Transverse colon (tissue), 4 donors: ENCODE data around the gene MVD. TPM values are rescaled to one million over a fixed set of nuclear protein-coding genes. Genes with fewer than 3 reads are reported as not detected.

ENCODE experiments used
- DNase-seq: peaks from one replicate; pipeline ENCODE4 v3.0.0-alpha.2; 2019
- H3K27ac ChIP-seq, 4 donors: fragments of 200-600 bp; sonication (generic); 2 replicates each; pipeline ENCODE4 v1.5.1; 2016 to 2018; ENCODE audit warnings: inconsistent platforms in 4 of 4
- H3K27me3 ChIP-seq: fragments of 200-600 bp; sonication (generic); 2 replicates; pipeline ENCODE4 v1.5.1; 2017; ENCODE audit warnings: inconsistent platforms
- H3K36me3 ChIP-seq, 4 donors: fragments of 200-600 bp; sonication (generic); 2 replicates each; pipeline ENCODE4 v1.5.1; 2017 to 2019; ENCODE audit warnings: inconsistent platforms in 4 of 4
- H3K4me1 ChIP-seq, 4 donors: fragments of 200-600 bp; sonication (generic); 2 replicates each; pipeline ENCODE4 v1.5.1; 2017 to 2020; ENCODE audit warnings: inconsistent platforms in 4 of 4
- H3K4me3 ChIP-seq, 4 donors: fragments of 200-600 bp; sonication (generic); 1 replicate in 1 of 4; 2 replicates in 3 of 4; pipeline versions ENCODE4 v1.5.1 to v1.6.1; 2017 to 2019; ENCODE audit warnings: inconsistent platforms in 4 of 4
- H3K9me3 ChIP-seq, 2 donors: fragments of 200-600 bp; sonication (generic); 2 replicates each; pipeline ENCODE4 v1.5.1; 2017 to 2019; ENCODE audit warnings: inconsistent platforms in 2 of 2
- EP300 ChIP-seq: sonication (generic); formaldehyde crosslinking; IDR thresholded peaks from one replicate; pipeline ENCODE4 v1.6.1; 2017; ENCODE audit warnings: antibody characterized with exemption, low read depth
- POLR2A ChIP-seq: fragments of 450-650 bp; IDR thresholded peaks from one replicate; pipeline ENCODE4 v1.6.1; 2016; ENCODE audit warnings: antibody characterized with exemption, mild to moderate bottlenecking, moderate library complexity
- POLR2AphosphoS5 ChIP-seq, 3 donors: sonication (generic); formaldehyde crosslinking; IDR thresholded peaks; one replicate each; pipeline ENCODE4 v1.6.1; 2016; ENCODE audit warnings: antibody characterized with exemption in 3 of 3
- WGBS, 2 donors: methylation state at CpG; one replicate each; pipeline ENCODE4 v1.1.5; 2018; ENCODE audit warnings: low coverage in 1 of 2; 5-methylcytosine and 5-hydroxymethylcytosine counted together
- in situ Hi-C, 4 donors: fragments of 200-750 bp; cut with MboI; loops; one replicate each; pipeline versions ENCODE4 v1.15.0 to v1.15.1; 2017; ENCODE audit warnings: low sequenced_read_pairs in 3 of 4, low pct_ligation_motif_present in 1 of 4, low pct_unique_long_range_greater_than_20kb in 1 of 4
- intact Hi-C: fragments of 100-400 bp; cut with DNase I; formaldehyde crosslinking; loops from one replicate; pipeline ENCODE4 v1.15.1; 2023; ENCODE audit warnings: low total_unique reads
- total RNA-seq, 4 donors: library from RNA; depleted of rRNA; stranded (reverse); fragments of >200 nt; gene quantifications; one replicate each; pipeline ENCODE4 v1.1.0, GENCODE V29; 2016
- TF ChIP-seq, protein P1 (sequence below), 5 experiments: fragments of 200-600 bp in 3 of 5; fragments of 450-650 bp in 2 of 5; sonication (generic) in 3 of 5; IDR thresholded peaks; 1 replicate in 2 of 5; 2 replicates in 3 of 5; pipeline ENCODE4 v1.5.1; 2016 to 2017; ENCODE audit warnings: antibody characterized with exemption in 5 of 5, inconsistent platforms in 3 of 5, mild to moderate bottlenecking in 2 of 5, moderate library complexity in 1 of 5

MVD gene
- total RNA-seq, 4 donors from 2014 or later, result 20.5 to 75.6 (median 47.3) TPM

- Histone ChIP-seq H3K27ac (no peak overlapping the region), H3K36me3 (peaks cover 0 to 40% (median 14%) of the 10 kb centered on the region in 4 donors), H3K27me3 (no peaks in the 10 kb centered on the region), H3K4me1 (no peaks in the 10 kb centered on the region), H3K4me3 (no peak overlapping the region), H3K9me3 (no peaks in the 10 kb centered on the region)
- in situ Hi-C loops, result no loop called here
- 89 to 93% methylated on average over 3 to 6 of the region's 6 CpGs for WGBS, 2 donors
- no peak for DNase-seq
- intact Hi-C loops, result no loop called here
- TF ChIP-seq EP300, result no peak
- TF ChIP-seq, protein P1, sequence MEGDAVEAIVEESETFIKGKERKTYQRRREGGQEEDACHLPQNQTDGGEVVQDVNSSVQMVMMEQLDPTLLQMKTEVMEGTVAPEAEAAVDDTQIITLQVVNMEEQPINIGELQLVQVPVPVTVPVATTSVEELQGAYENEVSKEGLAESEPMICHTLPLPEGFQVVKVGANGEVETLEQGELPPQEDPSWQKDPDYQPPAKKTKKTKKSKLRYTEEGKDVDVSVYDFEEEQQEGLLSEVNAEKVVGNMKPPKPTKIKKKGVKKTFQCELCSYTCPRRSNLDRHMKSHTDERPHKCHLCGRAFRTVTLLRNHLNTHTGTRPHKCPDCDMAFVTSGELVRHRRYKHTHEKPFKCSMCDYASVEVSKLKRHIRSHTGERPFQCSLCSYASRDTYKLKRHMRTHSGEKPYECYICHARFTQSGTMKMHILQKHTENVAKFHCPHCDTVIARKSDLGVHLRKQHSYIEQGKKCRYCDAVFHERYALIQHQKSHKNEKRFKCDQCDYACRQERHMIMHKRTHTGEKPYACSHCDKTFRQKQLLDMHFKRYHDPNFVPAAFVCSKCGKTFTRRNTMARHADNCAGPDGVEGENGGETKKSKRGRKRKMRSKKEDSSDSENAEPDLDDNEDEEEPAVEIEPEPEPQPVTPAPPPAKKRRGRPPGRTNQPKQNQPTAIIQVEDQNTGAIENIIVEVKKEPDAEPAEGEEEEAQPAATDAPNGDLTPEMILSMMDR (IDR thresholded peaks at IDR 0.05), result no peak
- TF ChIP-seq POLR2A, result no peak
- TF ChIP-seq POLR2AphosphoS5 (IDR thresholded peaks at IDR 0.05), result no peak
Measured at GRCh38 chr16:88608076-88608475, 54.8 kb downstream of the MVD start.

DNA sequence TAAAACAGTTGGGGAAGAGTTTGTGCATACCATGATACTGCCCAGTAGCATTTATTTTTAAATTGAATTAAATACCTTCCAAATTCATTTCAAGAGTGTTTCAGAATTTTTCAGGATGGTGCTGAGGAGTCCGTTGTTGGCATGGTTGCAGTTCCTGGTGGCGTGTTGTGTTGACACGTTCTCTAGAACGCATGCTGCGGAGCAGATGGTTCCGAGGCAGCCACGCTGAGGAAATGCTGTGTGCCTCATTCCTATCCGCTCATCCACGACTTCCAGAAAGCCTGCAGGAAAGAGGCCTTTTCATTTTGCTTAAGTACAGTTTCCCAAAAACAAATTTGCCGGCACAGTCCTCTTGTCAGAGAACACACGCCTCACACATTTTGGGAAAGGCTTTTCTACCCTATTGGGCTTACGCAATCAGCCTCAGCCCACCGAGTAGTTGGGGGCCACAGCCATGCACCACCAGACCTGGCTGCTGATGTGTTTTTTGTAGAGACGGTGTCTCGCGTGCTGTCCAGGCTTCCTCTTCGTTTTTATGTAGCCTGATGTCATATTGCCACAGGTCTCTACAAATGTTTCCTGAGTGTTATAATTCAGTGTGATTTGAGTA is 56.6 kb downstream of the MVD start:
- in situ Hi-C loops, result no loop called here

DNA sequence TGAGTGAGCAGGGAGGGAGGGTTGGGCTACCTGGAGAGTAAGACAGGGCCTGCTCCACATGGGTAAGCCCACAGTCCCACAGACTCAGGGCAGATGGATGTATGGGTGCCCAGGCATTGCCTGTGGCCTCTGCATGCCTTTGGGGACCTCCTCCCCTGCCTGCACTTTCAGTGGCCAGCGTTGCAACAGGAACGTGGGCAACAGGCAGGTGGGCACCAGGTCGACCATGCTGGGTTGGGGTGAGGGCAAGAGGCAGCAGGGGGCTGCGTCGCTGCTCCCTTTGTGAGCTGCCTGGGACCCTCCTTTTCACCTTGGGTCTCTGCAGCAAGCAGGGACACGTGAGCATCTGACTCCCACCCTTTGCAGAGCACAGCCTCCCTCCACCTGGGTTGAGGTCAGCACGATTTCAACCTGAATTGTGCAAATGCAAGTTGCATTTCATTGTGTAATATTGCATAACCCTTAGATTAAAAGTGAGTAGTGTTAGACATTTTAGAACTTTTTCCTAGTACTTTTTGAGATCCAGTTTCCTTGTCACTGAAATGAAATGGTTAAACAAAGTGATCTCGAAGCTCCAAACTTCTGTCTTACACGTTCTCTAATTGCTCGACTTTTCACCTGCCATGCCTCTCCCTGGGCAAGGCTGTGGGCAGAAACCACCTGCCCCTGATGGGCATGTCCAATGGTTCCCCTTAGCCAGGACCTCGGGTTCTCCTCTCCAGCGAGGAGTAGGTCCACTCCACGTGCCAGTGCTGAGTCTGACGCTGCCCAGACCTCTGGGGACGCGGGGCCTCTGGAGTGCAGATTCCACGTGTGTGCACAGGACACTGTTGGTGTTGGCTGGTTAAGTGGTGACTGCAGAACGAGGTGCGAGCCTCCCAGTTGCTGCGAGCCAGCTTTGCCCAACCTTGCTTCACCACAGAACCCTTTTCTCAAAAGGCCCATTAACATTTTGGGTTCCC is 57.4 kb downstream of the MVD start:
- no peak for DNase-seq
- Histone ChIP-seq H3K27ac (no peak overlapping the region), H3K36me3 (peaks cover 0 to 41% (median 13%) of the 10 kb centered on the region in 4 donors), H3K4me3 (no peak overlapping the region), H3K4me1 (no peaks in the 10 kb centered on the region), H3K27me3 (no peaks in the 10 kb centered on the region), H3K9me3 (no peaks in the 10 kb centered on the region)
- 80 to 81% methylated on average over 9 to 20 of the region's 20 CpGs for WGBS, 2 donors
- in situ Hi-C loops (no loop called here), intact Hi-C loops (no loop called here)
- TF ChIP-seq EP300 (no peak), POLR2AphosphoS5 (IDR thresholded peaks at IDR 0.05) (no peak)

More for the DNA sequence above, 56.6 kb downstream of the MVD start:
- no peak for DNase-seq
- Histone ChIP-seq H3K27me3 (no peaks in the 10 kb centered on the region), H3K4me3 (no peak overlapping the region), H3K4me1 (no peaks in the 10 kb centered on the region), H3K36me3 (peaks cover 0 to 38% (median 13%) of the 10 kb centered on the region in 4 donors), H3K9me3 (no peaks in the 10 kb centered on the region), H3K27ac (no peak overlapping the region)
- TF ChIP-seq EP300 (no peak), POLR2A (no peak), POLR2AphosphoS5 (IDR thresholded peaks at IDR 0.05) (no peak)
- TF ChIP-seq, protein P1 (IDR thresholded peaks at IDR 0.05), result no peak
- WGBS, 2 donors, result 60 to 93% methylated on average over 2 to 17 of the region's 17 CpGs
- intact Hi-C loops, result no loop called here

- Histone ChIP-seq H3K4me1 (no peaks in the 10 kb centered on the region), H3K27me3 (no peaks in the 10 kb centered on the region), H3K36me3 (peaks cover 0 to 44% (median 19%) of the 10 kb centered on the region in 4 donors), H3K4me3 (no peak overlapping the region), H3K27ac (no peak overlapping the region), H3K9me3 (no peaks in the 10 kb centered on the region)
- WGBS, 2 donors, result 91% methylated on average over 7 of the region's 7 CpGs; no CpG with 5 or more reads in 1 of the 2 donors
- intact Hi-C loops (no loop called here), in situ Hi-C loops (no loop called here)
- DNase-seq, result no peak
- TF ChIP-seq, protein P1 (IDR thresholded peaks at IDR 0.05), result no peak
- TF ChIP-seq POLR2AphosphoS5 (IDR thresholded peaks at IDR 0.05) (no peak), POLR2A (no peak), EP300 (no peak)
Measured at GRCh38 chr16:88602091-88602490, 60.8 kb downstream of the MVD start.

Other genes starting within 250 kb of the MVD start
- 1 to 10 TPM; 1.2 to 4.6 (median 3.1) TPM for gene ZFPM1, start 209.8 kb downstream of the MVD start, total RNA-seq
- gene ZC3H18, start 92.7 kb downstream of the MVD start, total RNA-seq, result 10 to 100 TPM; 17.9 to 50.5 (median 25.5) TPM
- not detected for gene IL17C, start 24.5 kb downstream of the MVD start, total RNA-seq
- 100 to 1,000 TPM; 258 to 306 (median 291) TPM for gene CYBA, start 12.0 kb downstream of the MVD start, total RNA-seq
- 1 to 10 TPM in 1 of 4 donors, under 1 TPM in 2, not detected in 1; 0.27 to 2.9 (median 0.75) TPM for gene SNAI3, start 23.4 kb upstream of the MVD start, total RNA-seq
- 10 to 100 TPM; 10.3 to 15.3 (median 14.4) TPM for gene RNF166, start 43.3 kb upstream of the MVD start, total RNA-seq
- gene CTU2, start 43.4 kb upstream of the MVD start, total RNA-seq, result 1 to 10 TPM in 3 of 4 donors, not detected in 1; 2.8 to 5.6 (median 4.2) TPM
- 100 to 1,000 TPM; 133 to 546 (median 179) TPM for gene PIEZO1, start 122.1 kb upstream of the MVD start, total RNA-seq
- gene CDT1, start 140.7 kb upstream of the MVD start, total RNA-seq, result 10 to 100 TPM in 1 of 4 donors, 1 to 10 TPM in 2, not detected in 1; 3.8 to 12.5 (median 6.7) TPM
- gene APRT, start 148.8 kb upstream of the MVD start, total RNA-seq, result 100 to 1,000 TPM in 2 of 4 donors, 10 to 100 TPM in 2; 81.6 to 221 (median 149) TPM
- 100 to 1,000 TPM in 1 of 4 donors, 10 to 100 TPM in 3; 45.7 to 101 (median 75.6) TPM for gene GALNS, start 193.9 kb upstream of the MVD start, total RNA-seq
- gene TRAPPC2L, start 194.0 kb upstream of the MVD start, total RNA-seq, result 10 to 100 TPM in 3 of 4 donors, 1 to 10 TPM in 1; 9.8 to 34.4 (median 19.7) TPM
- gene PABPN1L, start 203.6 kb upstream of the MVD start, total RNA-seq, result not detected